GM12875 (cell line): Measurements from ENCODE around the gene PALB2.
"Not testable (repeated sequence)": the region's sequence is repeated elsewhere in the genome, so short reads cannot be mapped to it uniquely, and the experiment has no call there.

ENCODE experiments used
- H3K4me3 ChIP-seq: one replicate; pipeline ENCODE4 v1.5.1; 2011; ENCODE audit warnings: low read depth, low read length, control low read depth
- CTCF ChIP-seq: IDR thresholded peaks from 2 replicates; pipeline ENCODE4 v1.5.1; 2011; ENCODE audit warnings: low read depth, mild to moderate bottlenecking, control low read depth, inconsistent platforms, low read length, moderate library complexity, borderline replicate concordance; ENCODE audit not compliant: insufficient read depth

The PALB2 gene

GRCh38 chr16:23642246-23642774 is 1.2 kb upstream of the PALB2 start:
- H3K4me3 ChIP-seq, result peak overlapping the region; percentile 84
- TF ChIP-seq CTCF, result no peak

DNA sequence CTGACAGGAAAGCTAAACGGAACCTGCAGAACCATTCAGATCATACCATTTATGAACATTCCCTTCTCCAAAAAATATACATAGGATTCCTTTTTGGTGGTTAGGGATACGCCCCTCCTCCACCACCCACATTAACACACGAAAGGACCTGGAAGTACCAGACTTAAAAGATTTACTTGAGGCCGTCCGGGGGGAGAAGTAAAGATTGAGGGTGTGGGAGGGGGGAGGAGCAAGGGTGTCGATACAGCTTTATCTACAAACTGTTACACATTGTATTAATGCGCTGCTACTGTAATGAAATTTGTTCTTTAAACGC is 537 bp downstream of the PALB2 start:
- H3K4me3 ChIP-seq, result peak overlapping the region; percentile 84
- TF ChIP-seq CTCF, result no peak

GRCh38 chr16:23635958-23636357 is 5.2 kb downstream of the PALB2 start:
- no peak for TF ChIP-seq CTCF
- no peak overlapping the region for H3K4me3 ChIP-seq

DNA sequence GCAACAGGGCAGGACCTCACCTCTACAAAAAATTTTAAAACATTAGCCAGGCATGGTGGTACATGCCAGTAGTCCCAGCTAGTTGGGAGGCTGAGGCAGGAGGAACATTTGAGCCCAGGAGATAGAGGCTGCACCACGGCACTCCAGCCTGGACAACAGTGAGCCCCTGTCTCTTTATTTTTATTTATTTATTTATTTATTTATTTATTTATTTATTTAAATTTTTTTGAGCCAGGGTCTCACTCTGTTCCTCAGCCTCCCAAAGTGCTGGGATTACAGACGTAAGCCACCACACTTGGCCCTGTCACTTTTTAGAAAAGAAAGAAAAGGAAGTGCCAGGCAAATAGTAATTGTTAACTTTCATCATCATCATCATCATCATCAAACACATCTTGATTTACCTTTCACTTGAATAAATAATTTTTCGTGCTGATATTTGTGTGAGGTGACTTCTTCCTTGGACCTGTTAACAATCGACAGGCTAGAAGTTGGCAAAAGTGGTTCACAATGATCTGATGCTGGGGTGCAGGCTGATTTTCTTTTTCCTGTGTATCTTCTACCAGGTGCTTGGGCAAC is 6.6 kb downstream of the PALB2 start:
- no peak for TF ChIP-seq CTCF
- no peak overlapping the region for H3K4me3 ChIP-seq

DNA sequence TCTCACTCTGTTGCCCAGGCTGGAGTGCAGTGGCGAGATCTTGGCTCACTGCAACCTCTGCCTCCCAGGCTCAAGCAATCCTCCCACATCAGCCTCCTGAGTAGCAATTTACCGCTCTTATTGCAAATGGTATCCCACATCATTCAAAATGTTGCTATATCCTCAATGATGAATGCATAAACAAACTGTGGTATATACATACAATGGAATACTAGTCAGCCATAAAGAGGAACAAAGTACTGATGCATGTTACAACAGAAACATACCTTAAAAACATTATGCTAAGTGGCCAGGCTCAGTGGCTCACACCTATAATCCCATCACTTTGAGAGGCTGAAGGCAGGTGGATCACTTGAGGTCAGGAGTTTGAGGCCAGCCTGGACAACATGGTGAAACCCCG is 9.2 kb downstream of the PALB2 start:
- H3K4me3 ChIP-seq, result not testable (repeated sequence)

DNA sequence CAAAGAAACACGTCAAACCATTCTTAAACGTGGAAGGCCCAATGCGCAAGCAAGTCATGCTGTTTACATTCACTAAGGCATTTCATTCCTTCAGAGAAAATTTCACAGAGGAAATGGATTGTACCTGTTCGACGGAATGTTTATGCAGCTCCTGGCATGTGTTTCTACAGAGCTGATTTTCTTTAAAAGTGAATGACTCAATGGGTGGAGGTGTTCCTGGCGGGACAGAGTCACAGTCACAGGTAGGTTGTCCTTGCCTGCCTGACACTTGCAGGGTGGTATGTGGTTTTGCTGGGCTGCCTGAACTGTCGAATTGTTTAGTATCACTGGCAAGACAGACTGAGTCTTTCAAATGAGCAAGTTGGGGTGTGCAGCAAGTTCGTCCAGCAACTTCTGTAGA is 11.6 kb downstream of the PALB2 start:
- H3K4me3 ChIP-seq, result no peak overlapping the region
- TF ChIP-seq CTCF, result no peak

DNA sequence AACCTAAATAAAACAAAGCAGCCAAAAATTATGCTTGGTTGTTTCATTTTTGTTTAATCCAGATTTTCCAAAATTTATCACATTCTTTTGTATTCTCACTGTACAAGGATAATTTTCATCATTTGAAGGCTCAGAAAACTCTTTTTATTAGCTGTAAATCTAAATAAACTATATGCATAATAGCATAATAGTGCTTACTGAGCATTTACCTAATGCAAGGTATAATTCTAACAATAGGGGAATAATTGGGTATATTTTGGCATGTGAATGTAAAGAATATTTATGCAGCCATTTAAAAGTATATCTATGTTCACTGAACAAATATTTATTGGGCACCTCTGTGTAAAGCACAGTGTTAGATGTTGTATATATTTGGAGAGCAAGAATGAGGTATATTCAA is 17.0 kb downstream of the PALB2 start:
- no peak for TF ChIP-seq CTCF
- H3K4me3 ChIP-seq, result no peak overlapping the region

GRCh38 chr16:23615805-23616204 is 25.3 kb downstream of the PALB2 start:
- no peak for TF ChIP-seq CTCF
- no peak overlapping the region for H3K4me3 ChIP-seq
